Activated effector memory CD4-positive, alpha-beta T cell treated with Interleukin-2 at 50 U/mL for 16 hours (primary cell): ENCODE measurements around the gene MAN1C1.

ENCODE experiments used
- DNase-seq: peaks from one replicate; pipeline ENCODE4 v3.0.0-alpha.2; 2020

The MAN1C1 gene

DNA sequence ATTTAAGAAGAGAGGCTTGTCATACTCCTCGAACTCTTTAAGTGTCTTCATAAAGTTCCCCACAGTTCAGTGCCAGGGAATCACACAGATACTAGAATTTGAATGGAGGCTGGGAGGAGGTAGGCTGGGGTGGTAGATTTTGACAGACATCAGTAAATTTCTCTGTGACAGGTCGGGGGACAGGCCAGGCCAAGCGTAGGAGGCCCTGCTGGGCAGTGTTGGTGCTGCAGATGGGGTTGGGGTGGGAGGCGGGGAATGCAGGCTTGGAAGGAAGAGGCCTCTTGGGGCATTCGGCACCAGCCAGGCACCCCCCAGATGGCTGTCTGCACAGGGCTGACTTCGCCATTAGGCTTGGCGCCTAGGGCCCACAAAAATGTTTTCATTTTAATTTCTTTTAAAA is 84.0 kb downstream of the MAN1C1 start:
- DNase-seq, result no peak

DNA sequence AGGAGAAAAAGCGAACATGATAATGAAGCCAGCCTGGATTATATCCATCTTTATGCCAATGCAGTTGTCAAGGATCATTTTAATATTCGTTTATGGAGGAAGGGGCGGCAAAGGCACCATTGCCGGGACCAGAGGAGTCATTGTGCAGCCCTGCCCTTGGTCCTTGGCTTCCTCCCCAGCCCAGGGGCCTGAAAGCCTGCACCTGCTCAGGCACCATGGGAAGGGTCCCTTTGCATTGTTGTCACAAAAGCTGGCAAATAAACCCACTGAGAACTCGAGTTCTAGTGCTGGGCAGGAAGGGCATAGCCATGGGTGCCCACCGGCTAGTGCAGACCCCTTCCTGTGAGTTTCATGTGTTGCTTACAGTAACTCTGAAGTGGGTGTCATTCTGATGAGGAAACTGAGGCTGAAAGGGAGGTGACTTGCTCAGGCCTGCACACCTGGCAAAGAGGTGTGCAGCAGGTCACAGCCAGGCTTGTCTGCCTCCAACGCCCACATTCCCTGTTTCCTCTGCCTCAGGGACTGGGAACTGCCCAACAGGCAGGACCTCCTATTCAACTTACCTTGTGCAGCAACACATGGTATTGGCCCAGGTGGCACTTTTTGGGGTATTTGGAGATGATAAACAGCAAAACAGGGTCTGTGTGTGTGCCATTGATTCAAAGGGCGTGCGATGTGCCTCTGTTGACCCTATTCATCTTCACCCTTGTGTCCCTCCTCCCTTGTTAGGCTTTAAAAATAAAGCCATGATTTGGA is 84.6 kb downstream of the MAN1C1 start:
- no peak for DNase-seq

DNA sequence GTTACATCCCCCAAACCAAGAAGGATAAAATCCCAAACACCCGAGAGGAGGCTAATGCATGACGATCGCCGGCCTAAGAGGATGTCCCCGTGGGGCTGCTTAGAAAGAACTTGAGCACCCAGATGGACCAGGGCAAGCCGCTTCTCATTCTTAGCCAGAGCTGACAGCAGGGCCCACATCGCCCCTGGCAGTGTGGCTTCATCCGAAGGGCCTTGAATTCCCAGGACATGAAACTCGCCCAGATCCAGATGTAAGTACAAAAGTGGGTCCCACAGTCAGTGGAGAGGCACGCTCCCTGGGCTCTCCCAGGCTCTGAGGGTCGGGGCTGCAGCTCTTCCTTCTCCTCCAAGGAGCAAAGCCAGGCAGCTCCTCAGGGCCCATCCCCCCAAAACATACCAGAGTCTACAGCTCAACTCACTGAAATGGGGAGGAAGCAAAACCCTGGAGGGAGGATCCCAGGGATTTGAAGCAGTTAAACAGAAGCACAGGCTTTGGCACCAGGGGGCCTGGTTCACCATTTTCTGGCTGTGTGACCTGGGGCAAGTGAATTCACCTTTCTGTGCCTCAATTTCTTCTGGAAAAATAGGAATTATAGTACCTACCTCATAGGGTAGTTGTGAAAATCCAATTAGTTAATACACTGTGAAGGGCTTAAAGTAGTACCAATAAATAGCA is 85.6 kb downstream of the MAN1C1 start:
- DNase-seq, result no peak

DNA sequence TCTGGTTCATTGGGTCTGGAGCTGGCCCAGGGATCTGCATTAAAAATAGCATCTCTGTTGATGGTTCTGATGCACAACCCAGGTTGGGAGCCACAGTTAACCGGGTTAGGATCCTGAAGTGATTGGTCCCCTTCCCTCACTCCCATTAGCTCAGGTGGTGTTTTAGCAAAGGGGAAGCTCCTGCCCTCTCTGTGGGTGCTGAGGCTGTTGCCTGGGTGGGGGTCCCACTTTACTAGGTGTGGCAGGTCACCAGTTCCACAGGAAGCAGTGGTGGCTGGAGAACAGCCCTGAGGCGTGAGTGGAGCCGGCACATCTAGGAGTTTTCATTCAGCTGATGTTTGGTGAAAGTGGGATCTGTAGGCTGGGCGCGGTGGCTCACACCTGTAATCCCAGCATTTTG is 86.5 kb downstream of the MAN1C1 start:
- no peak for DNase-seq

DNA sequence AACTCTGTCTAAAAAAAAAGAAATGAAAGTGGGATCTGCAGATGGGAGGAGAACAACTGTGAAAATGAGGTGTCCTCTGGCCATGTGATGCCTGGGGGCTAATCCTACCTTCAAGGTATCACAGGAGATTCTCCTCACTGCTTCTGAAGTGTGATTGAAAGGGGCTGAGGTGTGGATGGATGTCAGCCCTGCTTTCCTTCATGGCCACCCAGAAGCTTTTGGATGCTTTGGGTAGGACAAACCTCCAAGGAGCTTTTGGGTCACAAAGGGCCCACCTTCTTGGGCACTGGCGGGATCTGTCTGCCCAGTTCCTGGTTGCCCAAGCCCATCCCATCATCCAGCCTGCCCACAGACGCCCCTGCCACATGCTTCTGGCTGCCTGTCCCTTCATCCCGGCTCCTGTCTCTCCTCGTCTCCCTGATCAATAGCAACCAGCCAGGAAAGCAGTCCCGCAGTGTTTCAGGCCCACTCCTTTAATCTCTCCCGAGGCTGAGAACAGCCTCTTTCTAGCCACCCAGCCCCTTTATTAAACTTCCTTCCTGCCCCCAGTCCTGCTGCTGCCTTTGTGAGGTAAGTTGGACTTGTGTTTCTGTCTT is 87.2 kb downstream of the MAN1C1 start:
- DNase-seq, result no peak

DNA sequence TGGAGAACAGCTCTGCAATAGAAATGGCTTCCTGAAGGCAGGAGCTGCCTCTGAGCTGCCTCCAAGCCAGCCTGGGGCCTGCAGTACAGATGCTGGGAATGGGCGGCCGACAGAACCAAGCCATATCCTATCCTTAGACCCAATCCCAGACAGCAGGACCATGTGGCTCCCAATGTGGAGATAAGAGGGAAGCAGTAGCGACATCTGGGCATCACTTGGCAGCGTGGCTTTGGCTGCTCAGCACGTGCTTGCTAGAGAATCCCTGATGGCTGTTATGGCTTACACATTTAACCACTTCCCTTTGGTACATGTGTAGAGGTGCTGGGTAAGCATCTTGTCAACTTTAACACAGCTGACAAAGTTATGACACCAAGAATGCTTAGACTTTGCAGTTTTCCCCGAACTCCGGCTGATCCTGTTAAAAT is 87.7 kb downstream of the MAN1C1 start:
- peak; percentile 9 for DNase-seq

DNA sequence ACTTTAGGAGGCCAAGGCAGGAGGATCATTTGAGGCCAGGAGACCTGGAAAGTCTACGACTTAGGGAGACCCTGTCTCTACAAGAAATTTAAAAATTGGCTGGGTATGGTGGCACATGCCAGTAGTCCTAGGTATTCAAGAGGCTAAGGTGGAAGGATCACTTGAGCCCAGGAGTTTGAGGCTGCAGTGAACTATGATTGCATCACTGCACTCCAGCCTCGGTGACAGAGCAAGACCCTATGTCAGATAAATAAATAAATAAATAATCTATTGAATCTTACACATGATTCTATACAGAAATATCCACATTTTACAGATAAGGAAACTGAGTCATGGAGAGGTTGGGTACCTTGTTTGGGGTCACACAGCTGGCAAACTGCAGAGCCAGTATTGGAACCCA is 89.1 kb downstream of the MAN1C1 start:
- no peak for DNase-seq

DNA sequence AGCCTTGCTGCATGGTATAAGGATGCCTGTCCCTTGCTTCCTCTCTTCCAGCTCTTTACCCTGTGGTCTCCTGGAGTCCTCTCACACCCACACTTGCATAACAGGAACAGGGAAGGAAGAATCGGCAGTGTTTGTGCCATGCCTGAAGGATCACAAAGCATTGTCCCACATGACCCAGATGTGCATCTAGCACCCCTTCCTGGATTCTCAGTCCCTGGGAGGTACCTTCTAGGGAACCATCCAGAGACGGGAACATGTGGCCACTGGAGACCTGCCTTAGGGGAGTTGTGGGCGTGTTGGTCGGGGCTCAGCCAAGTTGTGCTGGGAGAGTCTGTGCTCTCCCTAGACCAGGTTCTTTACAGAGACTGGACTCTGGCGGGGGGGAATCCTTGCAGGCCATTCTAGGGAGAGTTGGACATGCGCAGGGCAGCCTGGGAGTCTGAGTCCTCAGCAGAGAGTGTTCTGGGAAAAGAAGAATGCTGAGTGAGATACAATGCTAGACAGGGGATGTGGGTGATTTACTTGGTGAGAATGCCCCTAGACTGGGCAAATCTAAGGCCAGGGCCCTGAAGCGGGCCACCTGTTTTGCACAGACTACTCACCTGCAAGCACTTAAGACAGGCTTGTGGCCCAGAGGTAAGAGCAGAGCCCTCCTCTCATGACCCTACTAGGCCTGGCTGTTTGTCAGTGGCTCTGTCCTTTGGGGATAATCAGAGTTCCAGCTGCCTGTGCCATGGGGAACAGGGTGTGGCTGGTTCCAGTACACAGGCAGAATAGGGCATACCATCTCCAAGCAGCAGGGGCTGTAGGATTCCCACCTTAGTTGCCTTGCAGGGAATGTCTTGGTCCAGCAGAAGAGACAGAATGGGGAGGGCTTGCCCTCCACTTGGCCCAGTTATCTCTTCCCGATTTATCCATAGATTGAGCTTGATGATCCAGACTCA is 89.8 kb downstream of the MAN1C1 start:
- DNase-seq, result no peak

DNA sequence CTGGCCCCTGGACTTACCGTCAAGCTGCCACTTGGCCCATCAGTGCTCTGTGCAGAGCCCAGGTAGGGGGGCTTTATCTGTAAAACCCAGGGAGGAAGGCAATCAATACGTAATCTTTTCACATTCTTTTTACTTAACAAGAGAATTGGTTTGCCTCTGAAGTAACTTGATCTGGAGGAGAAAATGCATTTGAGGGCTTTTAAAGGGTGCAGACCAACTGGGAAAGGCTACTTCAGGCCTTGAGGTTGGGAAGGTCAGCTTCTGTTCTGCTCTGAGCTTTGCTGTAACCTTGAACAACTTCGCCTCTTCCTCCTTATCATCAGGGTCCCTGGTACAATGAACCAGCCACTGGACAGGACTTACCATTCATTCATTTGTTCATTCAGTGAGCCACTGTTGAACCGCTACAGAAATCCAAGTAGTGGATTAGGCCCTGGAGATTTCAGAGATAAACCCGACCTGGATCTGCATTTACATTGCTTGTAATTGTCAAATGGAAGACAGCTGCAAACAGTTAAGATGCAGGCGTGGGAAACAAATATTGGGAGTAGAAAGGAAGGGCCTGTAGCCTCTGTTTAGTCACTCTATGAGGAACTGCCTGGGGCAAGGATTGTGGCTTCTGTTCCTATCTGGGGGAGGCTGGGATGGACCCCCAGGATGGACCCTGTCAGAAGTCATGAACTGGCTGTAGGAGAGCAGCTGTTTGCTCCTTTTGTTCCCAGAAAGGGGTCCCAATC is 90.9 kb downstream of the MAN1C1 start:
- DNase-seq, result no peak

DNA sequence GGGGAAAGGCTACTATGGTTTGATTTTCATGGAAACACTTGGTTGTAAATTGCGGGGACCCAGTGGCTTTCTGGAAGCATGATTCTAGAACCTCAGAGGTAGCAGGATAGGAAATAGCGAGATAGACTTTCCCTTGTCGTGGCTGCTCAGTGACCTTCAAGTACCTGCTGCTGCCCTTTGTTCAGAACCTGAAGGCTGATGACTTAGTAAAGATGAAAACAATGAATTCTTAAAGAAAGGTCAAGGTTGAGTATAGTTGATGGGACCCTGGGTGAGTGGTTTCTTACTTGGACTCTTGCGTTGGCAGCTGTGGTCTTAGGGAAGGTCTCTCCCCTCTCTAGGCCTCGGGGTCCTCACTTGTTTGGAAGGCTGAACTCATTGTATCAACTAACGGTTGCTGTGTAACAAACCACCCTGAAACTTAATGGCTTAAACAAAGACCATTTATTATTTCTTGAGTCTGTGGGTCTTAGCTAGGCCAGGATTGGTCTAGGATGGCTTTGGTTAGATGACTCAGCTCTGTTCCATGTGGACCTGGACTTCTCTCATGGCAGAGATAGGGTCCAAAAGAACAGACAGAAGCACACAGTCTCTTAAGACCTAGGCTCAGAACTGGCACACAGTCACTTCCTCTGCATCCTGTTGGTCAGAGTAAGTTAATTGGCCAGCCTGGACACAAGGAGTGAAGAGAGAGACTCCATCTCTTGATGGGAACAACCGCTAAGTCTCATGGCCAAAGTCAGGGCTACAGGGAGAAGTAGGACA is 94.2 kb downstream of the MAN1C1 start:
- no peak for DNase-seq

DNA sequence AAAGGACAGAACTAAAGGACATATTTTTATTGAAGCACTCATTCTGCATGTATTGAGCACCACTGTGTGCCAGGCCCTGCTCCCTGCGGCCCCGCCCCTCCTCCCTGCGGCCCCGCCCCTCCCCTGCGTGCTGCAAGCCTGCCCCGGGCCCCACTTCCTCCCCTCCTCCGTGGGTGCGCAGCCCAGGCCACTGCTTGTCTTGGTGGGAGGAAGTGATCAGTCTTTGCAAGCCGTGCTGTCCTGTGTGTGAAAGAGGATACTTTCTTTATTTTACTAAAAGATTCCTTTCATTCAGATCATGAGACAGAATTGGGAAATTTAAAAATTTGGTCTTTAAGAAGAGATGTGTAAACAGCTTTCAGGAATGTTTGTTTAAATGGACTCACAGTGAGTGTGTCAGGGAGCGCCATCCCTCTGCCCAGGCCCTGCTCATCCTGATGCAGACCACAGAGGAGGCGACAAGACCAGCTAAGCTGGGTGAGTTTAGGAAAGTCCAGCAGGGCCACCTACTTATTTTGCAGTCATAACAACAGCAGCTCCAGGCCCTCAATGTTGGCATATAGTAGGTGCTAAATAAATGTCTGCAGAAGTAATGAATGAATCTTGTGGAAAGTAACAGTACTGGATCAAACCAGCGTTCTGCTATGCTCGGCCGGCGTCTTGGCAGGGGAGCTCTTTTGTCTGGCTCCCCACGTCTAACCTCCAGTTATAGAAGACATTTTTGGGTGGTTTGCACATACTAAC is 95.1 kb downstream of the MAN1C1 start:
- peak; percentile 48 for DNase-seq

DNA sequence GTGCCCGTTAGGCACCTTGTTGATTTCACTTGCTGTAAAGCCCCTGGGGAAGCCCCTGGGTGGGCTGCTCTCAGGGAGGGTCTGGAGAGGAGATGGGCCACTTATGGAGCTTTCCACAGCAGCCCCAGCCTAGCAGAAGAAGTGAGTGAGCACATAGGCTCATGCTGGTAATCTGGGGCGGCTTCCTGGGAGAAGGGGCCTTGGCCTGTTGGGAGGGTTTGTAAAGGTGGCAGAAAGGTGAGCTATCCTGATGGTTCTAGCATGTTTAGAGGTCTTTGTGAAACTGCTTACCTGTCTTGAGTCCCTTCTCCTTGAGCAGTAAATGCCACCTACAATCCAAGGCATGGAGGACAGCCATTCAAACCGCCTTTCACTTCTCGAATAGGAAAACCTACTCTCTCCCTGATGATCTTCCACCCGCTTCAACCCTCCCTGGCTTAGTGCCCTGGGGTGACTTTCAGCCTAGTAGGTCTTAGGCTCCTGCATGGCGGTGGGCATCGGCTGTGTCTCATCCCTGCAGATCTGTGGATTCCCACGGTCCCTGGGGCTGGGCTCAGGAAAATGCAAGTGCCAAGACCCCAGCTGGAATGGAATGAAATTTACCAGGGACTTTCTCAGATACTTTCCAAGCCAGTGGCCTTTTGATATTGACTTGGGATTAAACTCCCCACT is 95.8 kb downstream of the MAN1C1 start:
- no peak for DNase-seq

DNA sequence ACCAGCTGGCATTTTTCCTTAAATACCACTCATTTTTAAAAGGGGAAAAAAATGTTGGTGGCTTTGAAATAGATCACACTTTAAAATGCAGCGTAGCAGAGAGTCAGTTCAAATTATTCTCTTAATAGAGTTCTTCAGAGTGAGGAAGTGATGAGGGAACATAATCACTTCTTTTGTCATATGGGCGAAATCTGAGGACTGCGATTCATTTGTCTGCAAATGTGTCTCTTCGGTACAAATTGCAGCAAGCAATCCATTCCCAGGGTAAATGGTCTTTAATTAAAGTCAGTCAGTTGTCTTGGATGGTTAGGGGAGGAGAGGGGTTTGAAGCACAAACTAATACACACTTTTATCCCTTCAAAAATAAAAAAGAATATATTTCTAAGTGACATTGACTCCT is 97.4 kb downstream of the MAN1C1 start:
- DNase-seq, result no peak

DNA sequence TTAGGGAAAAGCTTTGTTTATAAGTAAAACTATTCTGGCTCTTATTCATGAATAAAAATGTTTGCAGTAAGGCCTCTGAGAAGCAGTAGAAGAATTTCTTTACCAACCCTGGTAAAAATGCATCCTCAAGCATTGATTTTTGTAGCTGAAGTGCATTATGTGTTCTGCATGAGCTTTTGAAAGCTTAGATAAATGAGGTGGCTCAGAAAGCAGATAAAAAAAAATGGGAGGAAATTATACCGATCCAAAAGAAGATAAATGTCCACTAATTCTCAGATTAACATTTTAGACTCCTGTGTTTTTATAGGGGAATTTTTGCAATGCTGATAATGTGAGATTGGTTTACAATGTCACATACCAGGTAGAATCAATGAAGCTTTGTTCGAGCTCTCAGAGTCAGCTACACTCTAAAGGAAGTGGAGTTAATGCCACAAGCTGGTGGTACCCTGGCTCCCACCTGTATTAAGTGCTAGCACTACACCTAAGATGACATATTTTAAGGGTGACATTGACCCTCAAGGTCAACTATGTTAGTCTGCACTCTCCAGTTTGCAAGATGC is 97.9 kb downstream of the MAN1C1 start:
- no peak for DNase-seq

DNA sequence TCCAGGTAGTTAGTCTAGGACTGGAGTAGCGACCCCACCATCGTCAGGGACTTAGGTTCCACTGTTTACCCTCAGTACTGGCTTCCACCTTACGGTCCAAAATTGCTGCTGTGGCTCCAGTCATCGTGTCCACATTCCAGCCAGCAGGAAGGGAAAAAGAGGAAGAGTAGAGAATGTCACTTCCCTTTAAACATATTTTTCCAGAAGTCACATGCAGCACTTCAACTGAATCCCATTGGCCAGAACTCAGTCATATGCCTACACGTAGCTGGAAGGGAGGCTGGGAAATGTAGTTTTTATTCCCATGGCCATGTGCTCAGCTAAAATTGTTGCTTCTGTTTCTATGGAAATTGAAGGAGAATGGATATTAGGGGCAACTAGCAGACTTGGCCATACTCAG is 99.3 kb downstream of the MAN1C1 start:
- DNase-seq, result no peak

DNA sequence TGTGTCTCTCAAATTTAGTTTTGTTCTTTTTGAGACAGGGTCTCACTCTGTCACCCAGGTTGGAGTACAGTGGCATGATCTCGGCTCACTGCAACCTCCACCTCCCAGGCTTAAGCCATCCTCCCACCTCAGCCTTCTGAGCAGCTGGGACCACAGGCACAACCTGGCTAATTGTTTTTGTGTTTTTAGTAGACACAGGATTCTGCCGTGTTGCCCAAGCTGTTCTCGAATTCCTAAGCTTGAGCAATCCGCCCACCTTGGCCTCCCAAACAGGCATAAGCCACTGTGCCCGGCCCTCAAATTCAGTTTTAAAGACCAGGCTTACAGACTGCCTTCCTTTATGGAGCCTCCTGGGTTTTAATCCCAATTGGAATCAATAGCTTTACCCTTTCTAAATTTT is 99.7 kb downstream of the MAN1C1 start:
- DNase-seq, result no peak

DNA sequence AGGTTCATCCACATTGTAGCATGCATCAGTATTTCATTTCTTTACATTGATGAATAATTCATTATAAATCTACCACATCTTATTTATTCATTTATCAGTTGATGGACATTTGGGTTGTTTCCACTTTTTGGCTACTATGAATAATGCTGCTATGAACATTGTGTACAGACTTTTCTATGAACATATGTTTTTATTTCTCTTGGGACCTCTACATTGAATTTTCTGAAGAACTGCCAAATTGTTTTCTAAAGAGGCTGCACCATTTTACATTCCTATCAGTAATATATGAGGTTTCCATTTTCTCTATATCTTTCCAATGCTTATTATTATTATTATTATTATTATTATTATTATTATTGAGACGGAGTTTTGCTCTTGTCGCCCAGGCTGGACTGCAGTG is 102.1 kb downstream of the MAN1C1 start:
- DNase-seq, result no peak

DNA sequence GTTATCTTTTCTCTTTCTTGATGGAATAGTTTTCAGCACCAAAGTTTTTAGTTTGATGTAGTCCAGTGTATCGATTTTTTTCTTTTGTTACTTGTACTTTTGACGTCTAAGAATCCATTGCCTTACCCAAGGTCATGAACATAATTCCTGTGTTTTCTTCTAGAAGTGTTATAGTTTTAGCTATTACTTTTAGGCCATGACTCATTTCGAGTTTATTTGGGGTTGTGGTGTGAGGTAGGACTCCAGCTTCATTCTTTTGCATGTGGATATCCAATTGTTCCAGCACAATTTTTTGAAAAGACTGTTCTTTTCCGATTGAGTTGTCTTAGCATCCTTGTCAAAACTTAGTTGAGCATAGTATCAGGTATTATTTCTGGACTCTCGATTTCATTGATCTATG is 104.0 kb downstream of the MAN1C1 start:
- DNase-seq, result no peak

DNA sequence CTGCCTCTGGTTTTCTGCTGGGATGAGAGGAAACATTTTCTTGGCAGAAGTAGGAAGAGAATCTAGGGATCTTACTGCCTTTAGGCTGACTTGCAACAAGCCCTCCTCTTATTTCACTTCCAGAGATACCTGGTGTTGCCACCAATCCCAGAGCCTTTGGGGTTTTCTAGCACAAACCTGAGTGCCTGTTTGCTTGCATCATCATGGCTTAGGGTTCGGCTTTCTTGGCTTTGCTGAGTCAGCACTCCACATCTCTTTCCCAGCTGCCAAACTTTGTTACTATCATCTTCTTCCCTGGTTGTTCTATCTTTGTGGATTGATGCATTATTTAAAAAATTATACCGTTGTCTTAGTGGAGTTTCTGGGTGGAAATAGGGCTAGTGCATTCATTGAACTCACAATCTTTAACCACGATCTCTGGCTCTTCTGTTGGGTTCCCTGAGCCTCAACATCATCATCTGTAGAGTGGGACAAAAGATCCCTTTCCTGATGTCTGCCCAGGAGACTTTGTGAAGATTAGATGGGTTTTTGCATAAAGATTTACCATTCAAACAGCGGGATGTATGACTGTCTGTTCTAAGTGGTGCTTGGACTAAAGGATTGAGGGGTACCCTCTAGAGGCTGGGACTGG is 106.8 kb downstream of the MAN1C1 start:
- DNase-seq, result no peak

DNA sequence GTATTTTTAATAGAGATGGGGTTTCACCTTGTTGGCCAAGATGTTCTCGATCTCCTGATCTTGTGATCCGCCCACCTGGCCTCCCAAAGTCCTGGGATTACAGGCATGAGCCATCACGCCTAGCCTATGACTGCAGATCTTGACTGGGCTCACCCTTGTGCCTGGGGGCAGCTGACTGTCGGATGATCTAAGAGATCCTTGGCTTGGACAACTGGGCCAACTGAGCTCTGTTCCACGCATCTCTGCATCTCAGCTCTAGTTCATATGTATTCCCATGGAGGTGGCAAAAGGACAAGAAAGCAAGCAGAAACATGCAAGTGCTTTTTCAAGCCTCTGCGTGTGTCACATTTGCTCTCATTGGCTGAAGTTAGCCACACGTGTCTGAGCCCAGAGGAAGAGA is 107.6 kb downstream of the MAN1C1 start:
- DNase-seq, result no peak
